ENCODE results near the gene GJC2. TPM values are rescaled to one million over a fixed set of nuclear protein-coding genes. Genes with fewer than 3 reads are reported as not detected.

Gene GJC2
- total RNA-seq, 1 experiment from 2014 or later: 1.6 TPM

DNA sequence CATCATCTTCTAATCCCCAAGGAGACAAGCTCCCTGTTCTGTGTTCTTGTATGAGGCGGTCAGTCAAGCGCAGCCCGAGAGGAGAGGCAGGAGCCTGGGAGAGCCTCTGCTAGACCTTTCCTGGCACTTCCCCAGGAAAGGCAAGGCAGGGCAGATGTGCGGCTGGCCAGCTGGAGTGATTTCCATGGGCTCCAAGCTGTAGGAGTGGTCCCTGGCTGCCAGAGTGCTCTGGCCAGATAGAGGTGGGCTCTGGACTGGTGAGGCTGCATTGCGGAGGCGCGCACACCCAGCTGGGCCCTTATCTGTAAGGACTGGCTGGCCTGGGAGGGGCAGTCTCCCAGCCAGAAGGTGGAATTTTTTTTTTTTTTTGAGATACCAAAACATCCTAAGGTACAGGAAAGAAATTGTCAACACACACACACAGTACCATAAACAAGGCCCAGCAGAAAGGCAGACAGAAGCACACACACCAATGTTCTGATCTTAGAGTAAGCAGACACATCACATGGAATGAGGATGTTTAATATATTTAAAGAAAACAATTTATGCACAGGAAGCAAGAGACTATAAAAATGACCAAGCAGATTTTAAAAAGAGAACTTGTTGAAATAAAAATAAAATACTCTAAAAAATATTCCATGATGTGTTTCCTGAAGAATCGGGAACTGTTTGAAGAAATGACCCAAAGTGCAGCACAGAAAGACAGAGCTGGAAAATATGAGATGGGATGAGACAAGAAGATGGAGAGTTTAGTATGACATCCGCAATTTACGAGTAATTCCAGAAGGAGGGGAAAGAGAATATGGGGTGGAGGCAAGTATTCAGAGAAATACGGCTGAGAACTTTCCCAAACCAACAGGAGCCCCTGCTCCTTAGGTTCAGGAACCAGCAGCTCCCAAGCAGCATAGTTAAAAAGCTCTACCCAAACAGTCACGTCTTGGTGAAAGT lies 29.3 kb downstream of the GJC2 start:
- H3T11ph ChIP-seq (ENCODE audit: low read length): no peak overlapping the region
- no peak overlapping the region for H2BK20ac ChIP-seq (ENCODE audit: low read depth, low read length, poor library complexity, severe bottlenecking)
- H3K23ac ChIP-seq (ENCODE audit: insufficient read length, low read depth, low read length): no peak overlapping the region
- Mint-ChIP-seq H3K27me3 (ENCODE audit: low read depth) (no peaks in the 10 kb centered on the region), H3K27ac (no peak overlapping the region), H3K4me1 (no peaks in the 10 kb centered on the region), H3K9me3 (no peaks in the 10 kb centered on the region), H3K4me3 (no peak overlapping the region), H3K36me3 (ENCODE audit: insufficient read depth in 1 of 3, low read depth in 3 of 3) (no peaks in the 10 kb centered on the region; a peak in 1 of 7 replicates)
- H4K8ac ChIP-seq (replicated peaks; ENCODE audit: insufficient read length, low read depth, low read length): no peak overlapping the region
- no peak overlapping the region for H2BK12ac ChIP-seq (ENCODE audit: insufficient read length, low read depth, low read length)
- H4K20me1 ChIP-seq (ENCODE audit: control insufficient read depth, insufficient read depth, insufficient read length): no peaks in the 10 kb centered on the region
- H2BK15ac ChIP-seq (ENCODE audit: low read depth, low read length): no peak overlapping the region
- TF ChIP-seq, protein P1, sequence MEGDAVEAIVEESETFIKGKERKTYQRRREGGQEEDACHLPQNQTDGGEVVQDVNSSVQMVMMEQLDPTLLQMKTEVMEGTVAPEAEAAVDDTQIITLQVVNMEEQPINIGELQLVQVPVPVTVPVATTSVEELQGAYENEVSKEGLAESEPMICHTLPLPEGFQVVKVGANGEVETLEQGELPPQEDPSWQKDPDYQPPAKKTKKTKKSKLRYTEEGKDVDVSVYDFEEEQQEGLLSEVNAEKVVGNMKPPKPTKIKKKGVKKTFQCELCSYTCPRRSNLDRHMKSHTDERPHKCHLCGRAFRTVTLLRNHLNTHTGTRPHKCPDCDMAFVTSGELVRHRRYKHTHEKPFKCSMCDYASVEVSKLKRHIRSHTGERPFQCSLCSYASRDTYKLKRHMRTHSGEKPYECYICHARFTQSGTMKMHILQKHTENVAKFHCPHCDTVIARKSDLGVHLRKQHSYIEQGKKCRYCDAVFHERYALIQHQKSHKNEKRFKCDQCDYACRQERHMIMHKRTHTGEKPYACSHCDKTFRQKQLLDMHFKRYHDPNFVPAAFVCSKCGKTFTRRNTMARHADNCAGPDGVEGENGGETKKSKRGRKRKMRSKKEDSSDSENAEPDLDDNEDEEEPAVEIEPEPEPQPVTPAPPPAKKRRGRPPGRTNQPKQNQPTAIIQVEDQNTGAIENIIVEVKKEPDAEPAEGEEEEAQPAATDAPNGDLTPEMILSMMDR (conservative IDR thresholded peaks at IDR 0.05): no peak
- no CpG with 5 or more reads among the region's 12 CpGs for WGBS (ENCODE audit: extremely low coverage, insufficient read length, low lambda C conversion rate)
- H2AFZ ChIP-seq (ENCODE audit: low read length): no peak overlapping the region
- H3K14ac ChIP-seq (ENCODE audit: insufficient read depth, low read length): no peak overlapping the region
- no peak for DNase-seq
- H3K27me3 ChIP-seq (ENCODE audit: insufficient read depth, low read length): no peaks in the 10 kb centered on the region
- H3K9ac ChIP-seq (ENCODE audit: extremely low read depth, insufficient read length, low read length): no peak overlapping the region
- no peaks in the 10 kb centered on the region for H3K4me1 ChIP-seq (ENCODE audit: insufficient read depth, low read length)
- no peaks in the 10 kb centered on the region for H3K23me2 ChIP-seq (ENCODE audit: insufficient read length, low read depth, low read length, poor library complexity, severe bottlenecking)
- H2BK120ac ChIP-seq (ENCODE audit: low read depth, low read length, poor library complexity, severe bottlenecking): no peak overlapping the region
- no peak overlapping the region for H3K56ac ChIP-seq (ENCODE audit: insufficient read length, low read depth, low read length)
- H4K5ac ChIP-seq (ENCODE audit: insufficient read length, low read depth, low read length): no peak overlapping the region
- no peaks in the 10 kb centered on the region for H3K9me3 ChIP-seq (ENCODE audit: control insufficient read depth, low read depth, low read length)
- no peak overlapping the region for H4K91ac ChIP-seq (ENCODE audit: insufficient read length, low read depth, low read length)
- H3K27ac ChIP-seq (ENCODE audit: insufficient read length, low read depth, low read length): no peak overlapping the region
- H2BK5ac ChIP-seq (ENCODE audit: insufficient read length, low read length): no peak overlapping the region
- no peak overlapping the region for H3K4me2 ChIP-seq (ENCODE audit: insufficient read depth, insufficient read length, low read length)
- no peaks in the 10 kb centered on the region for H3K79me1 ChIP-seq (ENCODE audit: insufficient read depth, low read depth, low read length, poor library complexity, severe bottlenecking)
- no peak overlapping the region for H3K18ac ChIP-seq (ENCODE audit: insufficient read length, low read depth, low read length)
- no peak overlapping the region for H2AK5ac ChIP-seq (ENCODE audit: insufficient read length, low read length)
- H3K4ac ChIP-seq (ENCODE audit: low read depth, low read length): no peak overlapping the region
- H3K79me2 ChIP-seq (ENCODE audit: insufficient read depth, low read length): no peaks in the 10 kb centered on the region

Data from H9 (cell line).